CD1c-positive myeloid dendritic cell (primary cell): ENCODE results near the gene MNAT1.
"Not testable (repeated sequence)": the region's sequence is repeated elsewhere in the genome, so short reads cannot be mapped to it uniquely, and the experiment has no call there.

Source experiments
- DNase-seq: peaks from one replicate; pipeline ENCODE4 v3.0.0-alpha.2; 2016; ENCODE audit errors: extremely low spot score

The MNAT1 gene

DNA sequence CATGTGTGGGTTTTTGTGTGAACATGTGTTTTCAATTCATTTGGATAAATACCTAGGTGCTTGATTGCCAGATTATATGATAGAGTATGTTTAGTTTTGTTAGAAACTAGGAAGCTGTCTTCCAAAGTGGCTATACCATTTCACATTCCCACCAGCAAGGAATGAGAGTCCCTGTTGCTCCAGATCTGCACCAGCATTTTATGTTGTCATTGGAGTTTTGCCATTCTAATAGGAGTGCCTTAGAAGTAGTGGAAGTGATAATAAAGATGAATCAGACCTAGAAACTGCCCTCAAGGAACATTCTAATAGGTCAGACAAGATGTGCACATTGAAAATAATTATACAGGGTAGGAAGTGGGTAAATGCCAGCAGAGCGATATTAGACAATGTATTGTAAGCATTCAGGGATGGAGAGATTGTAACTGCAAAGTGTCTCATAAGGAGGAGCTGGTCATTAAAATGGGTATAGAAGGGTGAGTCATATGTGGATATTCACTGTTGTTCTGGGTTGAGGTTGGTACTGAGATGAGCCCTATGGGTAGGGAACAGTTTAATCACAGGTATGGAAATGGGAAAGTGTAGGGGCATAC lies 71.4 kb downstream of the MNAT1 start:
- DNase-seq = no peak

DNA sequence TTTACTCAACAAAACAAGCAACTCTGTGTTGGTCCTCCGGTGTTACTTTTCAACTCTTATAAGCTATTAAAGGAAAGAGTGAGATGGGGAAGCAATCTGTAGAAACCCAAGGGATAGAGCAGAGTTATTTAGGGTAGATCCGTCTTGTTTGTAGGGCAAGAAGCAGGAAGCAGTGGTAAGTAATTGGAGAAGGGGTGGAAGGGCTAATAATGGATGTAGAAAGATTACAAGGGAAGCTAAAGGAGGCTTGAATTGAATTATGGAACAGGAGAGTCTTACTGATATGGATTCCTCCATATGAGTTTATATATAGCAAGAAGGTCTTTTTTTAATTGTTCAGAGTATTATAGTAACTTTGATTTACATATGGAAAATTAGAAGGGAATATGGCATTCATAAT lies 72.7 kb downstream of the MNAT1 start:
- DNase-seq = no peak

DNA sequence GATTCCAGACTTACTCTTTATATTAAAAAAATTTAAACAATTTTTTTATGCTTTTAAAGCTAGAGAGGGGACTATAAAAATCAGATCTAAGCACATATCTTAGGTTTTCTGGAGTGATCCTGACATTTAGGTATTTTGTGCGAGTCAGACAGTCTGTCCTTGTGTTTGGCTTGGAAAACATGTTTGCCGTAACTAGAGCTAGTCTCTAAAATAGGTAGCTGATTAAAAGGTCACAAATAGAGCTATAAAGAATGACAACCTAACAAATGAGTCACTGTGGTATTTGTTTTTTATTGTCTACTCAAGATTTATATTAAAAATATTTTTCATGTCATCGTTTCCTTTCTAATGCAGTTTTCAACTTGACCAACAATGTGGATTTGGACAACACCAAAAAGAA lies 73.4 kb downstream of the MNAT1 start:
- DNase-seq = no peak

DNA sequence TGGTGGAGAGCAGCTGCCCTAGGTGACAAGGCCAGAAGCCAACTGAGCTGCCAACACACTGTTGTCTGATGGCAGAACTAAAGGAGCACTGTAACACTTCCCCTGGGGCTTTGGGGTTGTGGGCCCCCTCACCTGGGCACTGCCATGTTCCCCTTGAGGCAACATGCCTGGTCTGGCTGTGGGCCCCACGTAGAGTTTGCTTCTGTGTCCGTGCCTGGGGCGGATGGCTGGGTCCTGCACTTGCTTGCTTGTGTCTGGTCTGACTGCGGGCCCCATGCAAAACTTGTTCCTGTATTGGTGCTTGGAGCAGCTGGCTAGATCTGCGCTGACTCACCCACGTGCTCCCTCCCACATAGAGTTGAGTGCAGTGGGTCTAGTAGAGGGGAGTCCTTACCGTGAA lies 78.4 kb downstream of the MNAT1 start:
- no peak for DNase-seq

DNA sequence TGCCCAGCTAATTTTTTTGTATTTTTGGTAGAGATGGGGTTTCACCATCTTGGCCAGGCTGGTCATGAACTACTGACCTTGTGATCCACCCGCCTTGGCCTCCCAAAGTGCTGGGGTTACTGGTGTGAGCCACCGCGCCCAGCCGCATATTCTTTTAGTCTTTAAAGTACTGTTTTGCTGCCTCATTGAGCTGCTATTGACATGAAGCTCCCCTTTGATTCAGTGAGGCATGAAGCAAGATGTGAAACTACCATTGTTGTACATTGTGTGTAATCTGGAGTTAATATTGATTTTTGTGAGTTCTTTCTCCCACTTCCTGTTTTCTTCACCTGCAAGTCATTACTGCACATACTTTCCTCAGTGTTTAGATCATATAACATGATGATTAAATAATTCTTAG lies 80.8 kb downstream of the MNAT1 start:
- DNase-seq = no peak

DNA sequence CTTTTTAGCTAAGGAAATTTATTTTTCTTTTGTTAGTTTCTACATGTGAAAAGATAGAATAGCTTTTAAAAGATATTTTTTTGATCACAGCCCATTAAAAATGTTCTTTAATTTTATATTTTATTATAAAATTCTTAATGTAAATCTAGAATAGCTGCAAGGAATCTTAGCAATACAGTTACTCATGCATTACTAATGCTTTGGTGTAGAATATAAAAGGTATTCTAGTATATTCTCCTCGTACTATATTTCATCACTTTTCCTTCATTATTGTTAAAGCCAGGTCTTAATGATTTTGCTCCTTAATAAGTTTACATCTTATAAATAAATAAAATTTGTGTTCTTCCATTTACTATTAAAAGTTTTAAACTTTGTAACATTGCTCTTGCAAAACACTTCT lies 82.6 kb downstream of the MNAT1 start:
- no peak for DNase-seq

DNA sequence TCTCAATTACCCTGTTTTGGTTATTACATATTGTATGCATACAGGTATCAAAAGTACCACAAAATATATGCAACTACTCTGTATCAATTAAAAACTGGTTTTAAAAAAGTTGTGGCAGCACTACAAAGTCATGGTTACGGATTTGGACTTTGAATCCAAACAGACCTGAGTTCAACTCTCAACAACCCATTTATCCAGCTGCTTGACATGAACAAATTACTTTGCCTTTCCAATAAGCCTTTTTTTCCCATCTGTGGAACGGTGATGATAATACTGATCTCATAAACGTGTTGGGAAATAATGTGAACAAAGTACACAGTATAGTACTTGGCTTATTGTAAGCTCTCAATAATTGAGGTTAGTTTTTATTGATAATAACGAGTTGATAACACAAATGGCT lies 85.0 kb downstream of the MNAT1 start:
- DNase-seq = no peak

DNA sequence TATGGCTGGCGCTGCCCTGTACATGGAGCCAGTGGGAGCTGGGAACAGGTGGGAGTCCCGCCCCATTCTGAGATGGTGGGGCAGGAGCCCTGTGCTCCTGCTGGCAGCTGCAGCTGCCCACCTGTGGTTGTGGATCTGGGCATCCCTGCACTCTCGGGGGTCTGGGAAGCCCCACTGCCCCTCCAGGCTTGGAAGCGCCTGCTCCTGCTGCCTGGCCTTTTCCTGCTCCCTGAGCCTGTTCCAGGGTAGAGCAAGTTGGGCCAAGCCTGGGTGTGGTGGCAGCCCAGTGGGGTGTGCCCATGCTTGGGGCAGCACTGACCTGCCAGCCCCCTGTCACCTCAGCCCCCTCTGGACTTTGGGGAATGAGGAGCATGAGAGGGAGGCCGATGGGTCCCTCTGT lies 104.0 kb downstream of the MNAT1 start:
- no peak for DNase-seq

DNA sequence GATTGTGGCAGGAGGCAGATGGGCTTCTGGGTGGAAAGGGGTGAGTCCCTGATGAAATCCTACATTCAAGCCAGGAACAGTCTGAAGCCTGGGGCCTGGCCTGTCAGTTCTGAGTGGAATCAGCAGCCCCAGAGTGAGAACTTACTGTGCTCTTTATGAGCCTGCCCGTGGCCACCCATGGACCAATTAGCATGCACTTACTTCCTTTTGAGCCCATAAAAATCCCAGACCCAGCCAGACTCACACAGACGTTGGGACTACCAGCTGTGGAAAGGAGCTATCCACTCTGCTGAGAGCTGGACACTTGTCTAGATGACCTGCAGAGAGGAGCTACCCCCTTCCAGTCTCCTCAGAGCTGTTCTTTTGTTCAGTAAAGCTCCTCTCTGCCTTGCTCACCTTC lies 104.5 kb downstream of the MNAT1 start:
- no peak for DNase-seq

DNA sequence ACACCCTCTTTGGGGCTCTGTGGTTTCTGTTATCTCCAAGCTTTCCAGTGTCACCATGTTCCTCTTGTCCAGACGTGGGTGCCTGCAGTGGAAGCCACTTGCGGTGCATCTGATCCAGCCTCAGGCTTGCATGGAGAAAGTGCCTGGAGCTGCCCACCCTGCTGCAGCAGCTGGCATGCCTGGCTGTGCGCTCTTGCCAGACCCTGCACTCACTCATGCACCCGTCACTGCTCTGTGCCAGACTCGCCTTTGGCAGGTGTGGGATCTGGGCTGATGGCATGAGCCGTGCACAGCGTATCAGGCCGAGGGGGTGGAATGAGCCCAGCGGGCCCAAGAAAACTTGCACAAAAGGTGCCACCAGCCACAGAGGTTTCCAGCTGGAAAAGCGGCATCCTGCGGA lies 105.1 kb downstream of the MNAT1 start:
- no peak for DNase-seq

DNA sequence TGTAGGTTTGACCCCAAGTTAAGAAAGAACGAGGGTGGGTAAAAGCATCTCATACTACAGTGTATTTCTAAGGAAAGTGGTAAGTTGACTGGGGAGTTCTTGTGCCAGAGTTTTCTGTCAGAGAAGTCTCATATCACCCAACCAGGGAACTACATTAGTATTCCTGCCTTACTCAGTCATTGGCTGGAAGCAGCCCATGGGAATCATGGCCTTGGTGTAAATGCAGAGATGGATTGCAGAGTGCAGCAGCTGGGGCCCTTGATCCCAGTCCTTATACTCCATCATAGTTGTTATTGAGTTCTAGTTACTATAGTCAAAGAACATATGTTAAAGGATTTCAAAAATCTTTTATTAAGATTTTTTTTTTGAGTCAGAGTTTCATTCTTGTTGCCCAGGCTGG lies 105.8 kb downstream of the MNAT1 start:
- DNase-seq = no peak

DNA sequence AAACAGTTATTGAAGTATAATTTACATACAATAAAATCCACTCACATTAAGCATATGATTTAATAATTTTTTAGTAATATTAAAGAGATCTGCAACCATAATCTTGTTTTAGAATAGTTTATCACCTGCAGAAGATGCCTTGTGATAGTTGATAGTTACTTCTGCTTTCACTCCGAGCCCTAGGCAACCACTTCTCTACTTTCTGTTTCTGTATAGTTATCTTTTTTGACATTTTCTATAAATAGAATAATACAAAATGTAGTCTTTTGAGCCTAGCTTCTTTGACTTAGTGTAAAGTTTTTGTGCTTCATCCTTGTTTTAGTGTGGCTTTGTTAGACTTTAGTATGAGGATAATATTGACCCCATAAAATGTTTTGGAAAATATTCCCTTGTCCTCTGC lies 111.0 kb downstream of the MNAT1 start:
- peak; percentile 50 for DNase-seq

DNA sequence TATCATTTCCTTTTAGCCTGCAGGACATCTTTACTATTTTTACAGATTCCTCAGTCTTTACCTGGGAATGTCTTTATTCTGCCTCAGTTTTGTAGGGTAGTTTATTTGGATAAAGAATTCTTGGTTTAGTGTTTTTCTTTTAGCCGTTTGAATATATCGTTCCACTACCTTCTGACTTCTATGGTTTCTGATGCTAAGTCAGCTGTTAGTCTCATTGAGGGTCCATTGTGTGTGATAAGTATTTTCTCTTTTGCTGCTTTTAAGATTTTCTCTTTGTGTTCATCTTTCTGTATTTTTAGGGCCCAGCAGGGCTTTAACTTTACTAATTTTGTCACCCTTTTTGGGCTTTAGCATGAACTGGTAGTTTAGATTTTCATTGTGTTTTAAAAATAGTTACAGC lies 113.5 kb downstream of the MNAT1 start:
- no peak for DNase-seq

DNA sequence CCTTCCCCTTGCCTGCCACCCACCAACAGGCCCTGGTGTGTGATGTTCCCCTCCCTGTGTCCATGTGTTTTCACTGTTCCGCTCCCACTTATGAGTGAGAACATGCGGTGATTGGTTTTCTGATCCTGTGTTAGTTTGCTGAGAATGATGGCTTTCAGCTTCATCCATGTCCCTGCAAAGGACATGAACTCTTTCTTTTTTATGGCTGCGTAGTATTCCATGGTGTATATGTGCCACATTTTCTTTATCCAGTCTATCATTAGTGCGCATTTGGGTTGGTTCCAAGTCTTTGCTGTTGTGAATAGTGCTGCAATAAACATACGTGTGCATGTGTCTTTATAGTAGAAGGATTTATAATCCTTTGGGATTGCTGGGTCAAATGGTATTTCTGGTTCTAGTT lies 117.1 kb downstream of the MNAT1 start:
- not testable (repeated sequence) for DNase-seq

DNA sequence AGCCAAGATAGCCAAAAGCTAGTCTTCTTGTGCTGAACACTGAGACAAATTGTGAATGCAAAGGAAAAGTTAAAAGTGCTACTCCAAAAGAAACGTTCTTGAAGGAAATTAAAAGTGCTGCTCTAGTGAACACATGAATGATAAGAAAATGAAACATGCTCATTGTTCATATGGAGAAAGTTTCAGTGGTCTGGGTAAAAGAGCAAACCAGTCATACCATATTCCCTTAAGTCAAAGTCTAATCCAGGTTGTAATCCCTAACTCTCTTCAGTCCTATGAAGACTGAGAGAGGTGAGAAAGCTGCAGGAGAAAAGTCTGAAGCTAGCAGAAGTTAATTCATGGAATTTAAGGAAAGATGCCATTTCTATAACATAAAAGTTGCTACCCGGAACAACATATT lies 121.5 kb downstream of the MNAT1 start:
- no peak for DNase-seq

DNA sequence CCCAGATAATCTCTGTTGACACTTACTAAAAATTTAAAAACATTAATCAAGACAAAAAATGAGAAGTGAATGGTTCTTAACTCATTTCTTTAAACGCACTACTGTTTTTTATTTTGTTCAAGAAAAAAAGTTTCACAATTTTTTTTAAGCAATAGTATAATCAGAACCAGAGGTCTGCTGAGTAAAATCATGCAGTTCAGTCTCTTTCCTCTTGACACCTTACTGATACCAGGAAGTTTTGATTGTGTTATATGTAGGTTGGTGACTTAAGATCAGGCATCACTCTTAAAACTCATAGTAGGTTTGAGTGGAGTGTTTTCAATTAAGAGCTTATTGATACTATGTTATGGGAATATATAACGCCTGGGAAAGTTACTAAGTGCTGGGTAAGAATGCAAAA lies 125.0 kb downstream of the MNAT1 start:
- no peak for DNase-seq

DNA sequence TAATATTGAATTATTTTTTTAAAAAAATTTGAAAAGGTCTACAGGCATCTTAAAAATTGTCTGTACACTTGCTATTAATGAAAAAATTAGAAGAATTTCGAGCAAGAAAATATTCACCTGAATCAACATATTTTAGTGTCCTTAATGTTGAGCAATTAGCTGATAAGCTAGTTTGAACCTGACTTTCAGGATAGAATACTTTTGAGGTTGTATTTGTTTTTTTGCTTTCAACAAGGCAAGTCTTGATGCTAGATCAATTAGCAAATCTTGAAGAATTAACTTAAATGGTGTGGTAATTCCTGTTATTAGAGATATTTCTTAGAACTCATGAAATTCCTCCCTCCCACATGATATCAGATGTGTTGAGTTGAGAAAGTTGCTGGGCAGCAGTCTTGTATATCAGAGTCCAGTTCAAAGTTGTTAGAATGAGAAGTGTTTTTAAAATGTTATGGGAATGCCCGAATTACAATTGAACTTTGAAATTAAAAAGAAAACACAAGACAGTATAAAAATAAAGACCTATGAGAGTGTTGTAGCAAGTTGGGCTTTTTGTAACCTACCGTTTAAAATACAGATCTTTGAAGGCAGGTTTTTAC lies 127.1 kb downstream of the MNAT1 start:
- no peak for DNase-seq

DNA sequence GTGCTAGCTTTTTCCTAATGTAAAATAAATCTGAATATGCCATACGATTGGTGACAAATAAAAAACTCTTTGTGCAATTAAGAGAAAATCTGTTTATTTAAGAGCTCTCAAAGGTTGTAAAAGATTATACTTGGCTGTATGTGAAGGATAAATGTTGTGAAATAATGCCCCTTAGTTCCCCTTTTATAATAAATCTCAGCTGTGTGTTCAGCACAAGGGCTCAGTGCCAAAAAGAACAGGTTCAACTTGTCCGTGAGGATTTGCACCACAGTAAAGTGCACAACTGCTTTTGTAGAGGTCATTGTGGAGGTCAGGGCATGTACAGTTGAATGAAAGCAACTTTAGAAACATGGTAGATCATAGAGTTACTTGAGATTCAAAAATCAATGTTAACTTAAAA lies 127.7 kb downstream of the MNAT1 start:
- peak; percentile 53 for DNase-seq

DNA sequence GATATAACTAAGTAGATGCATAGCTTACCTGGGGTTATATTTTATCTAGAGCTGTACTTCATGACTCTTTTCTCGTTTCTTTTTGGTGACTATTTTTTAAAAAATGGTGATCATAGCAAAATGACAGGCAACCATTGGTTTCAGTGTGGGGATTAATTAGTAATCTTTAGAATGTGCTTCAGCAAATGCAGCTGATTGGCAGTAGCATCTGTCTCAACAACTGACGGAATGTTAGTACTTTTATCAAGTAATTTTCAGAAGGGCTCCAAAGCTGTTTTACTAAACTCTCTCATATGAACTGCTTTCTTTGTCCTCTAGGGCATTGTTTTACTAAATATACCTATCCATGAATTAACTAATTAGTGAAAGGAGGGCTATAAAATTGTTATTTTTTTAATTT lies 128.7 kb downstream of the MNAT1 start:
- DNase-seq = no peak

DNA sequence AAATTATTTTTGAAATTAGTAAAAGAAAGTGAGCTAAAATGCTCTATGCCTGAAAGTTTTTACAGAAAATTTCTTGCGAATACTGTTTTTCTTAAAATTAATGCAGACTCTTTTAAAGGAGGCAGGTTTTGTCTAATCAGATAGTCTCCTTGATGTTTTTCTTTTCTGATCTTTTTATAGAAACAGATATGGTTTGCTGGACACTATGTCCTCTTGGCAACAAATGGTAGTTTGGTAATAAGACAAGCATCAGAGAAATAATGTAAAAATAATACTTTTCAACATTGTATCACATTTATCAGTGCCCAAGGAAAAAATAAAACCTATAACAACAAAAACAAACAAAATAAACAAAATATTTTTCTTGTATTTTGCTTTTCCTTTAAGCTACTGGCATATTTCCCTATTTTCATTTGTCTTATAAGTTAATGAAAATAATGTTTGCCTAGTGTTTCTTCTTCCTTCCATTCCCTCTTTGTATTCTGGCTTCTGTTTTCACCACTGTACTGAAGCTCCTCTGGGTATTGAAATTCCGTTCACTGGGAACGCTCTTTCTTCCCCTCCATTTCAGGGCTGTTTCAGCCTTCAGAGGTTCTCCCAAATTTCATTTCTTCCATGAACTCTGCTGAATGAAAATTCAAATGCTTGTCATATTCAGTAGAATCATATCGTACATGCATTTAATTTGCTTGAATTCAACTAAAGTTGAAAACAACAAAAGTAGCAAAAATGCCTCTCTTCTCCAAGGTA lies 131.0 kb downstream of the MNAT1 start:
- DNase-seq = no peak

DNA sequence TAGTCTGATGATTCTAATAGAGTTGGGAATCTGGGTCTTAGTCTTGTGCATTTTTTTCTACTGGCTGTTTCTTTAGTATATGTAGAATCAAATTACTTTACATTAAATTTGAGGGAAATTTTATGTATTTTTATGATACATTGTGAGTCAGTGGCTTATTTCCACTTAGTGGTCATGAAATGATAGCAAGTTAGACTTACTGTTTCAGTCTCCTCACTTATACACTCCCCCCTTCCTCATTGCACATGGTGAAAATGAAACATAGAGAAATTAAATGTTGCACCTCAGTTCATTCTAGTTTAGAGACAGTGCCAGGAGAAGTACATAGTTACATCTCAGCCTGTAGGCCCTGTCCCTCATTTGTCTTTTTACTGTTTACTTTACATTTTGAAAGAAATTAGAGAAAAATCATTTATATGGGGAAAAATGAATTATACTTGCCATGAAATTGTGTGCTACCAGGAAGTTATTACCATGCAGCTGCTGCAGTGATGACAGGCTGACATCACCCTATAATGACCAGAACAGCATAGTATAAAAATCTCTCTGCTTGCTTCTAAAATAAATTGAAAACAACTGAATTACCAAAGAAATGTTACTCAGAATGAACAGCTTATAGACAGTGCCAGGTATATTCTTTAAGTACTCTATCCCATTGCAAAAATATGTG lies 133.1 kb downstream of the MNAT1 start:
- no peak for DNase-seq

DNA sequence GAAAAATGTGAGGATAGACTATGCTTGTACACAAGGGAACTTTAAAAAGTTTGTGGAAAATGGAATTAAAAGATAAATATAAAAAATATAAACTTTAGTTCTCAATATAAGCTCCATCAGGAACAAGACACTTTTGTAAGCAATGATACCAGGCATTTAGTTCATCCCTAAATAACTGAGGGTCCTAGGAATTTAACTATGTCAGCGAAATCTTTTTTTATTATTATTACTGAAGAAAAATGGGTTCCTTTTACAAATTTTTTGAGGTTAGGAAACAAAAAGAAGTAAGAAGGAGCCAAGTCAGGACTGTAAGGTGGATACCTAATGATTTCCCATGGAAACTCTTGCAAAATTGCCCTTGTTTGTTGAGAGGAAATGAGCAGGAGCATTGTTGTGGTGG lies 143.6 kb downstream of the MNAT1 start:
- DNase-seq = no peak

DNA sequence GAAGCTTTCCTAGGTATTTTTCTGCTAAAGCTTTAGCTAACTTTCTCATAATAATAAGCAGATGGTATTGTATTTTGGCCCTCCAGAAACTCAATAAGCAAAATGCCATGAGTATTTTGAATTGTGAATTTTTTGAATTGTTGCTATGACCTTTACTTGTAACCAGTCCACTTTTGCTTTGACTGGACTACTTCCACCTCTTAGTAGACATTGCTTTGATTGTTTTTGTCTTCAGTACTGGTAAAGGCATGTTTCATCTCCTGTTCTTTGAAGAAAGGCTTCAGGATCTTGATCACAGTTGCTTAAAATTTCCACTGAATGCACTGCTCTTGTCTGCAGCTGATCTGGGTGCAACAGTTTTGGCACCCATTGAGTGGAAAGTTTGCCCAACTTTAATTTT lies 144.0 kb downstream of the MNAT1 start:
- no peak for DNase-seq
